Loucy (cell line): Measurements from ENCODE around the gene BEX3.

Source experiments
- H2AFZ ChIP-seq: fragments of 200-600 bp; sonication (generic); 2 replicates; pipeline ENCODE4 v1.6.0; 2016; ENCODE audit warnings: antibody characterized with exemption, mild to moderate bottlenecking, low read length, moderate library complexity
- H3F3A ChIP-seq: fragments of 200-600 bp; 2 replicates; pipeline ENCODE4 v1.6.0; 2016; ENCODE audit warnings: antibody characterized with exemption, low read depth, mild to moderate bottlenecking
- H3K27me3 ChIP-seq: fragments of 200-600 bp; sonication (generic); 2 replicates; pipeline ENCODE4 v1.6.1; 2014; ENCODE audit warnings: low read length, mild to moderate bottlenecking; ENCODE audit not compliant: insufficient read depth, poor library complexity, severe bottlenecking
- H3K36me3 ChIP-seq: fragments of 200-600 bp; sonication (generic); 2 replicates; pipeline ENCODE4 v1.6.1; 2016; ENCODE audit warnings: low read length; ENCODE audit not compliant: insufficient read depth
- H3K4me1 ChIP-seq: fragments of 200-600 bp; sonication (generic); 2 replicates; pipeline ENCODE4 v1.5.1; 2014; ENCODE audit warnings: low read length, mild to moderate bottlenecking; ENCODE audit not compliant: insufficient read depth, poor library complexity, severe bottlenecking
- H3K4me2 ChIP-seq: fragments of 200-600 bp; sonication (generic); 2 replicates; pipeline ENCODE4 v1.6.0; 2014; ENCODE audit warnings: antibody characterized with exemption, low read length, low read depth, mild to moderate bottlenecking; ENCODE audit not compliant: poor library complexity, severe bottlenecking
- H3K4me3 ChIP-seq: fragments of 200-600 bp; sonication (generic); 2 replicates; pipeline ENCODE4 v1.5.1; 2014; ENCODE audit warnings: low read length, mild to moderate bottlenecking, mixed read lengths; ENCODE audit not compliant: poor library complexity, severe bottlenecking
- H3K79me2 ChIP-seq: fragments of 200-600 bp; sonication (generic); 2 replicates; pipeline ENCODE4 v1.6.1; 2014; ENCODE audit warnings: low read length; ENCODE audit not compliant: insufficient read depth
- H3K9ac ChIP-seq: fragments of 200-600 bp; sonication (generic); 2 replicates; pipeline ENCODE4 v1.6.0; 2014; ENCODE audit warnings: mild to moderate bottlenecking, low read depth, low read length, moderate library complexity; ENCODE audit not compliant: poor library complexity, severe bottlenecking
- H3K9me2 ChIP-seq: fragments of 200-600 bp; sonication (generic); replicated peaks from 2 replicates; pipeline ENCODE4 v1.6.1; 2016; ENCODE audit warnings: low read depth, low read length, mixed read lengths
- H3K9me3 ChIP-seq: fragments of 200-600 bp; sonication (generic); 2 replicates; pipeline ENCODE4 v1.6.1; 2014; ENCODE audit warnings: mild to moderate bottlenecking, antibody characterized with exemption, low read length, low read depth; ENCODE audit not compliant: insufficient read depth
- H4K20me1 ChIP-seq: fragments of 200-600 bp; sonication (generic); 2 replicates; pipeline ENCODE4 v1.6.0; 2014; ENCODE audit warnings: antibody characterized with exemption, low read length, mild to moderate bottlenecking; ENCODE audit not compliant: insufficient read depth, poor library complexity, severe bottlenecking
- EZH2phosphoT487 ChIP-seq: fragments of 200-600 bp; IDR thresholded peaks from 2 replicates; pipeline ENCODE4 v1.6.1; 2018; ENCODE audit warnings: antibody characterized with exemption, mild to moderate bottlenecking, moderate library complexity, borderline replicate concordance
- TF ChIP-seq, protein P1 (sequence below): fragments of 200-600 bp; sonication (generic); conservative IDR thresholded peaks from 2 replicates; pipeline ENCODE4 v1.5.1; 2014; ENCODE audit warnings: mild to moderate bottlenecking, antibody characterized with exemption, low read length

BEX3 gene

DNA sequence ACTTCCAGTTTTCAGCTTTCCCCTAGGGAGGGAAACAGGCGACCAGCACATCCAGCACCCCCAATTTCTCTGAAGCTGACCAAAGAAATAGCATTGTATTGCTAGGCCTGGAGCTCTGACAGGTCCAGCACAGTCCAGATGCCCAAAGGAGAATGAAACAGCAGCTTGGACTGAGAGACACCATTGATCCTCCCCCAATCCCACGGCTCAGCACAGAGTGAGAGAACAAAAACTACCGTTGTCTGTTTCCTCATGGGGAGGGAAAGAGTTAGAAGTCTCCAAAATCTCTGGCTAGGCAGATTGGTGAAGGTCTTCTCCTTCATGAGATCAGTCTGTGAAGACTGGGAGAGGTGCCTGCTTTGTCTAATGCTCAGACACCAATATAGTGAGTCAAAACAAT, 37.7 kb upstream of the BEX3 start:
- Histone ChIP-seq H3K27me3 (no peaks in the 10 kb centered on the region), H3K4me1 (no peaks in the 10 kb centered on the region), H3K9me2 (no peaks in the 10 kb centered on the region), H3K36me3 (no peaks in the 10 kb centered on the region), H3F3A (no peaks in the 10 kb centered on the region), H3K79me2 (no peaks in the 10 kb centered on the region), H3K4me2 (no peak overlapping the region), H3K9ac (no peak overlapping the region), H3K9me3 (no peaks in the 10 kb centered on the region), H3K4me3 (no peak overlapping the region), H4K20me1 (no peaks in the 10 kb centered on the region), H2AFZ (no peak overlapping the region)
- TF ChIP-seq EZH2phosphoT487, result no peak
- TF ChIP-seq, protein P1, sequence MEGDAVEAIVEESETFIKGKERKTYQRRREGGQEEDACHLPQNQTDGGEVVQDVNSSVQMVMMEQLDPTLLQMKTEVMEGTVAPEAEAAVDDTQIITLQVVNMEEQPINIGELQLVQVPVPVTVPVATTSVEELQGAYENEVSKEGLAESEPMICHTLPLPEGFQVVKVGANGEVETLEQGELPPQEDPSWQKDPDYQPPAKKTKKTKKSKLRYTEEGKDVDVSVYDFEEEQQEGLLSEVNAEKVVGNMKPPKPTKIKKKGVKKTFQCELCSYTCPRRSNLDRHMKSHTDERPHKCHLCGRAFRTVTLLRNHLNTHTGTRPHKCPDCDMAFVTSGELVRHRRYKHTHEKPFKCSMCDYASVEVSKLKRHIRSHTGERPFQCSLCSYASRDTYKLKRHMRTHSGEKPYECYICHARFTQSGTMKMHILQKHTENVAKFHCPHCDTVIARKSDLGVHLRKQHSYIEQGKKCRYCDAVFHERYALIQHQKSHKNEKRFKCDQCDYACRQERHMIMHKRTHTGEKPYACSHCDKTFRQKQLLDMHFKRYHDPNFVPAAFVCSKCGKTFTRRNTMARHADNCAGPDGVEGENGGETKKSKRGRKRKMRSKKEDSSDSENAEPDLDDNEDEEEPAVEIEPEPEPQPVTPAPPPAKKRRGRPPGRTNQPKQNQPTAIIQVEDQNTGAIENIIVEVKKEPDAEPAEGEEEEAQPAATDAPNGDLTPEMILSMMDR, result no peak

DNA sequence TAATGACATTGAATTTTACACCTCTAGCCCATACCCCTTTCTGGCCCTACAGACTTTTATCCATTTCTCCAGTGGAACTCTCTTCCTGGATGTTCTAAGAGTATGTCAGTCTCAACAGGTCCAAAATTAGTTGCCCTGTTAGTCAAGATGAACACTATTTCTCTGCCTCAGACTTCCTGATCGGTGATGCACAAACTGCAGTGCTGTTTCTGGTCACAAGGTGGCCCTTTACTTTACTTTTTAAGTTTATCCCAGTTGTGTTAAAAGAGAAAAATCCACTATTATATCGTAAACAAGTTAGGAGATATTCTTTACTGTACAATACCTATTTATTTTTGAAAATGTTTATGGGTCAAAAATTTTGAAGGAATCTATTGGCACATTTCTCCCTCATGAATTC, 33.2 kb upstream of the BEX3 start:
- no peaks in the 10 kb centered on the region for H3K9me3 ChIP-seq
- H2AFZ ChIP-seq, result peak overlapping the region; percentile 75
- no peaks in the 10 kb centered on the region for H3K9me2 ChIP-seq
- H3K4me2 ChIP-seq, result no peak overlapping the region
- peaks cover 7% of the 10 kb centered on the region for H3K4me1 ChIP-seq
- H3K27me3 ChIP-seq, result no peaks in the 10 kb centered on the region
- no peak overlapping the region for H3K9ac ChIP-seq
- no peaks in the 10 kb centered on the region for H4K20me1 ChIP-seq
- no peaks in the 10 kb centered on the region for H3K36me3 ChIP-seq
- H3F3A ChIP-seq, result no peaks in the 10 kb centered on the region
- TF ChIP-seq, protein P1, result peak; percentile 67
- TF ChIP-seq EZH2phosphoT487, result no peak
- no peaks in the 10 kb centered on the region for H3K79me2 ChIP-seq
- no peak overlapping the region for H3K4me3 ChIP-seq

DNA sequence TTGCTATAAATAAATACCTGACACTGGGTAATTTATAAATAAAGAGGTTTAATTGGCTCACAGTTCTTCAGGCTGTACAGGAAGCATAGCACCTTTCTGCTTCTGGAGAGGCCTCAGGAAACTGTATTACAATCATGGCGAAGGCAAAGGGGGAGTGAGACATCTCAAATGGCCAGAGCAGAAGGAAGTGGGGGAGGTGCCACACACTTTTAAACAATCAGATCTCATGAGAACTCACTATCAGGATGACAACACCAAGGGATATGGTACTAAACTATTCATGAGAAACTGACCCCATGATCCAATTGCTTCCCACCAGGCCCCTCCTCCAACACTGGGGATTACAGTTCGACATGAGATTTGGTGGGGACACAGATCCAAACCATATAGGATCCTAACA, 31.7 kb upstream of the BEX3 start:
- peak overlapping the region; percentile 40 for H2AFZ ChIP-seq
- no peaks in the 10 kb centered on the region for H3K9me2 ChIP-seq
- no peaks in the 10 kb centered on the region for H3K9me3 ChIP-seq
- H3K27me3 ChIP-seq, result no peaks in the 10 kb centered on the region
- no peaks in the 10 kb centered on the region for H3F3A ChIP-seq
- TF ChIP-seq, protein P1, result no peak
- TF ChIP-seq EZH2phosphoT487, result no peak
- no peaks in the 10 kb centered on the region for H3K36me3 ChIP-seq
- H4K20me1 ChIP-seq, result no peaks in the 10 kb centered on the region
- H3K9ac ChIP-seq, result no peak overlapping the region
- peaks cover 7% of the 10 kb centered on the region for H3K4me1 ChIP-seq
- no peaks in the 10 kb centered on the region for H3K79me2 ChIP-seq
- no peak overlapping the region for H3K4me3 ChIP-seq
- peak overlapping the region; percentile 36 for H3K4me2 ChIP-seq
